HuH-7 (cell line): Measurements from ENCODE around the gene ZC3H12D.
A peak's percentile ranks its signal among the peaks of the same experiment; 100 is the strongest.
"Not testable (repeated sequence)": the region's sequence is repeated elsewhere in the genome, so short reads cannot be mapped to it uniquely, and the experiment has no call there.

Experiments used
- DNase-seq: peaks from one replicate; pipeline ENCODE4 v3.0.0; 2011; ENCODE audit warnings: low spot score

Gene ZC3H12D

GRCh38 chr6:149459761-149460160 is 25.1 kb downstream of the ZC3H12D start:
- DNase-seq = no peak

GRCh38 chr6:149458806-149459205 is 26.0 kb downstream of the ZC3H12D start:
- no peak for DNase-seq

- no peak for DNase-seq
Observed at GRCh38 chr6:149458196-149458595, 26.6 kb downstream of the ZC3H12D start.

GRCh38 chr6:149457316-149457884 is 27.4 kb downstream of the ZC3H12D start:
- no peak for DNase-seq

- no peak for DNase-seq
Observed at GRCh38 chr6:149456311-149457021, 28.3 kb downstream of the ZC3H12D start.

GRCh38 chr6:149455031-149455732 is 29.6 kb downstream of the ZC3H12D start:
- DNase-seq = no peak

- no peak for DNase-seq
Observed at GRCh38 chr6:149454346-149454848, 30.4 kb downstream of the ZC3H12D start.

GRCh38 chr6:149453597-149454345 is 31.0 kb downstream of the ZC3H12D start:
- no peak for DNase-seq

- DNase-seq = peak; percentile 61
Observed at GRCh38 chr6:149452037-149452939, 32.5 kb downstream of the ZC3H12D start.

GRCh38 chr6:149451376-149452036 is 33.3 kb downstream of the ZC3H12D start:
- no peak for DNase-seq

GRCh38 chr6:149450679-149451375 is 34.0 kb downstream of the ZC3H12D start:
- no peak for DNase-seq

GRCh38 chr6:149449831-149450678 is 34.8 kb downstream of the ZC3H12D start:
- DNase-seq = no peak

- DNase-seq = no peak
Observed at GRCh38 chr6:149448821-149449453, 35.9 kb downstream of the ZC3H12D start.

GRCh38 chr6:149446791-149447376 is 37.9 kb downstream of the ZC3H12D start:
- no peak for DNase-seq

- no peak for DNase-seq
Observed at GRCh38 chr6:149445573-149445972, 39.2 kb downstream of the ZC3H12D start.

GRCh38 chr6:149445095-149445466 is 39.7 kb downstream of the ZC3H12D start:
- DNase-seq = no peak

GRCh38 chr6:149444360-149445094 is 40.3 kb downstream of the ZC3H12D start:
- DNase-seq = not testable (repeated sequence)
